CD8-positive, alpha-beta memory T cell (primary cell): Measurements from ENCODE around the gene CHP2. TPM values are rescaled to one million over a fixed set of nuclear protein-coding genes. Genes with fewer than 3 reads are reported as not detected.
A peak's percentile ranks its signal among the peaks of the same experiment; 100 is the strongest.
"Not testable (repeated sequence)": the region's sequence is repeated elsewhere in the genome, so short reads cannot be mapped to it uniquely, and the experiment has no call there.

Experiments
- CTCF ChIA-PET: fragments of 350-600 bp; sonication (Branson Sonifier 250); formaldehyde crosslinking; loops from one replicate; lab custom pipeline; 2021; ENCODE audit warnings: antibody characterized with exemption; lab: Charles Lee
- POLR2A ChIA-PET: fragments of 350-600 bp; sonication (Branson Sonifier 250); formaldehyde crosslinking; loops from one replicate; lab custom pipeline; 2021; ENCODE audit warnings: antibody characterized with exemption; lab: Charles Lee
- DNase-seq, 5 donors: peaks; one replicate each; pipeline versions ENCODE4 v3.0.0 to v3.0.0-alpha.2; 2020 to 2022; ENCODE audit warnings: mixed read lengths in 1 of 5
- H3K27ac ChIP-seq: one replicate; pipeline ENCODE4 v1.7.0; 2013; ENCODE audit warnings: low read depth, mild to moderate bottlenecking, low read length, moderate library complexity
- H3K27me3 ChIP-seq: 2 replicates; pipeline ENCODE4 v1.7.0; 2013; ENCODE audit warnings: low read length, mild to moderate bottlenecking; ENCODE audit not compliant: insufficient read depth, poor library complexity, severe bottlenecking
- H3K36me3 ChIP-seq: 2 replicates; pipeline ENCODE4 v1.7.0; 2013; ENCODE audit warnings: mild to moderate bottlenecking, low read length, moderate library complexity; ENCODE audit not compliant: insufficient read depth
- H3K4me1 ChIP-seq: 2 replicates; pipeline ENCODE4 v1.7.0; 2013; ENCODE audit warnings: mild to moderate bottlenecking, low read length, moderate library complexity; ENCODE audit not compliant: insufficient read depth
- H3K4me3 ChIP-seq: 2 replicates; pipeline ENCODE4 v1.7.0; 2013; ENCODE audit warnings: mild to moderate bottlenecking, low read length
- H3K9me3 ChIP-seq: 2 replicates; pipeline ENCODE4 v1.7.0; 2013; ENCODE audit warnings: mild to moderate bottlenecking, low read length
- H3K27ac Mint-ChIP-seq, 8 donors: one replicate each; pipeline ENCODE4 v1.8.0; 2020 to 2021; ENCODE audit warnings: mixed read lengths in 8 of 8, mild to moderate bottlenecking in 6 of 8, inconsistent platforms in 3 of 8, moderate library complexity in 3 of 8
- H3K27me3 Mint-ChIP-seq, 2 donors: one replicate each; pipeline ENCODE4 v1.8.0; 2020 to 2021; ENCODE audit warnings: mixed read lengths in 2 of 2, mild to moderate bottlenecking in 1 of 2, moderate library complexity in 1 of 2
- H3K36me3 Mint-ChIP-seq, 3 donors: one replicate each; pipeline ENCODE4 v1.8.0; 2020 to 2021; ENCODE audit warnings: mixed read lengths in 3 of 3, inconsistent platforms in 1 of 3, mild to moderate bottlenecking in 1 of 3
- H3K4me1 Mint-ChIP-seq, 3 donors: one replicate each; pipeline ENCODE4 v1.8.0; 2020 to 2021; ENCODE audit warnings: mixed read lengths in 3 of 3, inconsistent platforms in 1 of 3, mild to moderate bottlenecking in 1 of 3
- H3K4me3 Mint-ChIP-seq, 7 donors: one replicate each; pipeline ENCODE4 v1.8.0; 2020 to 2021; ENCODE audit warnings: mixed read lengths in 7 of 7, mild to moderate bottlenecking in 6 of 7, moderate library complexity in 4 of 7, inconsistent platforms in 2 of 7
- H3K9me3 Mint-ChIP-seq, 5 donors: one replicate each; pipeline ENCODE4 v1.8.0; 2020 to 2022; ENCODE audit warnings: mixed read lengths in 5 of 5, mild to moderate bottlenecking in 3 of 5, moderate library complexity in 2 of 5, inconsistent platforms in 1 of 5
- polyA plus RNA-seq: library from polyadenylated mRNA; unstranded; fragments of 300-500 nt; fragmentation: Illumina TruSeq; gene quantifications from one replicate; pipeline ENCODE4 v1.2.3, GENCODE V29; 2021
- total RNA-seq, 2 experiments: library from RNA; stranded (reverse); gene quantifications; one replicate each; pipeline ENCODE4 v1.2.3, GENCODE V29; 2021

CHP2 gene
- total and polyA plus RNA-seq, 3 experiments from 2014 or later: not detected

- ChIA-PET CTCF (no interaction called here), POLR2A (no interaction called here)
- H3K9me3 ChIP-seq: no peaks in the 10 kb centered on the region
- H3K27me3 ChIP-seq: peaks cover 7% of the 10 kb centered on the region
- no peak overlapping the region for H3K4me3 ChIP-seq
- peaks cover 0 to 7% (median 3%) of the 10 kb centered on the region in 5 donors for H3K9me3 Mint-ChIP-seq
- H3K27me3 Mint-ChIP-seq: peaks cover 27 to 50% of the 10 kb centered on the region in 2 donors
- H3K4me1 ChIP-seq: no peaks in the 10 kb centered on the region
- H3K36me3 ChIP-seq: no peaks in the 10 kb centered on the region
- no peak for DNase-seq
- H3K4me3 Mint-ChIP-seq: no peak overlapping the region
- no peak overlapping the region for H3K27ac ChIP-seq
- peaks cover 0 to 3% (median 0%) of the 10 kb centered on the region in 3 donors for H3K36me3 Mint-ChIP-seq
- H3K4me1 Mint-ChIP-seq: peaks cover 0 to 3% (median 0%) of the 10 kb centered on the region in 3 donors
- no peak overlapping the region for H3K27ac Mint-ChIP-seq
Observed at GRCh38 chr16:23716484-23716883, 38.3 kb upstream of the CHP2 start.

GRCh38 chr16:23722613-23723240 lies 32.1 kb upstream of the CHP2 start:
- H3K36me3 ChIP-seq, DNase-seq, H3K27ac ChIP-seq, H3K4me1 ChIP-seq, H3K4me1 Mint-ChIP-seq, H3K4me3 ChIP-seq, H3K4me3 Mint-ChIP-seq, H3K9me3 ChIP-seq, H3K27ac Mint-ChIP-seq, H3K27me3 ChIP-seq, POLR2A ChIA-PET, H3K36me3 Mint-ChIP-seq, CTCF ChIA-PET: not testable (repeated sequence)
- H3K27me3 Mint-ChIP-seq: peaks cover 24 to 33% of the 10 kb centered on the region in 2 donors
- peaks cover 11 to 24% (median 17%) of the 10 kb centered on the region in 5 donors for H3K9me3 Mint-ChIP-seq

GRCh38 chr16:23724096-23724784 lies 30.6 kb upstream of the CHP2 start:
- peaks cover 11 to 24% (median 17%) of the 10 kb centered on the region in 5 donors for H3K9me3 Mint-ChIP-seq
- POLR2A ChIA-PET: no interaction called here
- H3K4me1 Mint-ChIP-seq: peaks cover 3 to 4% (median 3%) of the 10 kb centered on the region in 3 donors
- peaks cover 0 to 9% (median 3%) of the 10 kb centered on the region in 3 donors for H3K36me3 Mint-ChIP-seq
- CTCF ChIA-PET: no interaction called here
- Histone ChIP-seq H3K36me3 (no peaks in the 10 kb centered on the region), H3K9me3 (no peaks in the 10 kb centered on the region), H3K27me3 (no peaks in the 10 kb centered on the region), H3K4me1 (no peaks in the 10 kb centered on the region), H3K27ac (no peak overlapping the region), H3K4me3 (no peak overlapping the region)
- H3K27ac Mint-ChIP-seq: no peak overlapping the region
- no peak overlapping the region for H3K4me3 Mint-ChIP-seq
- H3K27me3 Mint-ChIP-seq: peaks cover 22 to 37% of the 10 kb centered on the region in 2 donors
- DNase-seq: no peak

- peaks cover 24 to 41% of the 10 kb centered on the region in 2 donors for H3K27me3 Mint-ChIP-seq
- POLR2A ChIA-PET: no interaction called here
- H3K4me3 Mint-ChIP-seq: no peak overlapping the region
- H3K27ac Mint-ChIP-seq: no peak overlapping the region
- no peaks in the 10 kb centered on the region for H3K4me1 ChIP-seq
- no peaks in the 10 kb centered on the region for H3K9me3 ChIP-seq
- H3K4me1 Mint-ChIP-seq: peaks cover 3 to 4% (median 3%) of the 10 kb centered on the region in 3 donors
- H3K36me3 Mint-ChIP-seq: peaks cover 0 to 9% (median 3%) of the 10 kb centered on the region in 3 donors
- DNase-seq: no peak
- no peaks in the 10 kb centered on the region for H3K27me3 ChIP-seq
- CTCF ChIA-PET: no interaction called here
- H3K27ac ChIP-seq: no peak overlapping the region
- no peak overlapping the region for H3K4me3 ChIP-seq
- no peaks in the 10 kb centered on the region for H3K36me3 ChIP-seq
- H3K9me3 Mint-ChIP-seq: peaks cover 11 to 24% (median 17%) of the 10 kb centered on the region in 5 donors
Observed at GRCh38 chr16:23724785-23725131, 30.1 kb upstream of the CHP2 start.

GRCh38 chr16:23726710-23727109 lies 28.1 kb upstream of the CHP2 start:
- peaks cover 3 to 4% (median 3%) of the 10 kb centered on the region in 3 donors for H3K4me1 Mint-ChIP-seq

GRCh38 chr16:23728112-23728477 lies 26.7 kb upstream of the CHP2 start:
- H3K36me3 ChIP-seq: no peaks in the 10 kb centered on the region
- ChIA-PET CTCF (interaction anchor here (1.0 to 1.3 kb wide), 2 partner anchors 17 to 777 kb away, joined by 3 read pairs; no protein-coding TSS in a partner anchor), POLR2A (no interaction called here)
- H3K27ac Mint-ChIP-seq: no peak overlapping the region
- H3K36me3 Mint-ChIP-seq: peaks cover 0 to 6% (median 2%) of the 10 kb centered on the region in 3 donors
- no peak for DNase-seq
- peaks cover 22 to 39% of the 10 kb centered on the region in 2 donors for H3K27me3 Mint-ChIP-seq
- no peaks in the 10 kb centered on the region for H3K27me3 ChIP-seq
- H3K27ac ChIP-seq: no peak overlapping the region
- peaks cover 3 to 4% (median 3%) of the 10 kb centered on the region in 3 donors for H3K4me1 Mint-ChIP-seq
- H3K9me3 Mint-ChIP-seq: peaks cover 2 to 6% (median 3%) of the 10 kb centered on the region in 5 donors
- H3K4me3 ChIP-seq: no peak overlapping the region
- no peaks in the 10 kb centered on the region for H3K9me3 ChIP-seq
- H3K4me3 Mint-ChIP-seq: no peak overlapping the region
- H3K4me1 ChIP-seq: no peaks in the 10 kb centered on the region

More at GRCh38 chr16:23726710-23727109, 28.1 kb upstream of the CHP2 start:
- no peak for DNase-seq
- H3K9me3 Mint-ChIP-seq: peaks cover 10 to 18% (median 13%) of the 10 kb centered on the region in 5 donors
- H3K36me3 Mint-ChIP-seq: peaks cover 0 to 6% (median 3%) of the 10 kb centered on the region in 3 donors
- CTCF ChIA-PET: no interaction called here
- H3K4me3 ChIP-seq: no peak overlapping the region
- peaks cover 25 to 39% of the 10 kb centered on the region in 2 donors for H3K27me3 Mint-ChIP-seq
- H3K27ac ChIP-seq: no peak overlapping the region
- H3K4me1 ChIP-seq: no peaks in the 10 kb centered on the region
- no peak overlapping the region for H3K27ac Mint-ChIP-seq
- no peaks in the 10 kb centered on the region for H3K27me3 ChIP-seq
- POLR2A ChIA-PET: no interaction called here
- H3K36me3 ChIP-seq: no peaks in the 10 kb centered on the region
- H3K9me3 ChIP-seq: no peaks in the 10 kb centered on the region
- H3K4me3 Mint-ChIP-seq: no peak overlapping the region

- Mint-ChIP-seq H3K27ac (peak overlapping the region in 1 of 8 donors; percentile 8), H3K9me3 (no peaks in the 10 kb centered on the region), H3K36me3 (no peaks in the 10 kb centered on the region), H3K4me3 (no peak overlapping the region), H3K4me1 (peaks cover 3 to 4% (median 3%) of the 10 kb centered on the region in 3 donors), H3K27me3 (peaks cover 15 to 27% of the 10 kb centered on the region in 2 donors)
- Histone ChIP-seq H3K27ac (no peak overlapping the region), H3K4me1 (no peaks in the 10 kb centered on the region), H3K27me3 (no peaks in the 10 kb centered on the region), H3K36me3 (no peaks in the 10 kb centered on the region), H3K4me3 (no peak overlapping the region), H3K9me3 (no peaks in the 10 kb centered on the region)
- ChIA-PET CTCF (no interaction called here), POLR2A (no interaction called here)
- no peak for DNase-seq
Observed at GRCh38 chr16:23729503-23730424, 25.1 kb upstream of the CHP2 start.
